ENCODE data around the gene COQ9.

Gene COQ9

DNA sequence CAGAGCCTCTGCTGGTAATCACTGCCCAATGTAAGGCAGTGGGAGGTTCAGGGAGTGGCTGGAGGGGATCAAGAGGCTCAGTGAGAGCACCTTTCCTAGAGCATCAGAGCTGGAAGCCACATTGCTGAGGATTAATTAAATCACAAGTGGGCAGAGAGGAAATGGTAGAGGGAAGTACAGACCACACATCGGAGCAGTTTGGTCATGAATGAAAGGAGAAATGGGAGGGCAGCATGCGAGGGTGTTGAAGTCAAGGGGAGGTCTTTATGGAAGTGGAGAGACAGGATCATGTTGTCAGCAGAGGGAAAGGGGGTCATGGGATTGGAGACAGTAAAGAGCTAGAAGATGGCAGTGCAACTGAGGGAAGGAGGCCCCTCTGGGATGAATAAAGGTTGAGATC, 40.4 kb upstream of the COQ9 start:
- no peak overlapping the region for H3K9ac ChIP-seq (ENCODE audit: low read length)
- no CpG with 5 or more reads among the region's 2 CpGs for WGBS (ENCODE audit: extremely low coverage, insufficient coverage, low lambda C conversion rate)
- no peak overlapping the region for H3K27ac ChIP-seq (ENCODE audit: low read depth, low read length)
- H3K4me1 ChIP-seq (ENCODE audit: control insufficient read depth, low read depth, low read length): no peaks in the 10 kb centered on the region
- H3K4ac ChIP-seq (ENCODE audit: low read depth, low read length): no peak overlapping the region
- H3K18ac ChIP-seq (ENCODE audit: low read length): no peak overlapping the region
- H3K36me3 ChIP-seq (ENCODE audit: control insufficient read depth, insufficient read depth, low read length): no peaks in the 10 kb centered on the region
- H4K5ac ChIP-seq (ENCODE audit: low read length): no peak overlapping the region
- H3K79me2 ChIP-seq (ENCODE audit: control insufficient read depth, insufficient read depth, low read length): no peaks in the 10 kb centered on the region
- no peak overlapping the region for H2BK120ac ChIP-seq (ENCODE audit: low read depth, low read length)
- no peak overlapping the region for H3K23ac ChIP-seq (ENCODE audit: low read length)
- no peaks in the 10 kb centered on the region for H3K79me1 ChIP-seq (ENCODE audit: low read length)
- no peak overlapping the region for H2BK15ac ChIP-seq (replicated peaks; ENCODE audit: low read depth)
- no peak overlapping the region for H2BK5ac ChIP-seq (ENCODE audit: low read length)
- no peak overlapping the region for H3K4me3 ChIP-seq (ENCODE audit: low read length)
- H4K8ac ChIP-seq (ENCODE audit: low read depth, low read length): no peak overlapping the region
- DNase-seq: no peak
- H3K56ac ChIP-seq (ENCODE audit: low read length): no peak overlapping the region
- H2AK5ac ChIP-seq (ENCODE audit: low read length): no peak overlapping the region
- no peaks in the 10 kb centered on the region for H3K27me3 ChIP-seq (ENCODE audit: insufficient read depth, low read length, poor library complexity)
- no peak overlapping the region for H3K4me2 ChIP-seq (ENCODE audit: low read length)

DNA sequence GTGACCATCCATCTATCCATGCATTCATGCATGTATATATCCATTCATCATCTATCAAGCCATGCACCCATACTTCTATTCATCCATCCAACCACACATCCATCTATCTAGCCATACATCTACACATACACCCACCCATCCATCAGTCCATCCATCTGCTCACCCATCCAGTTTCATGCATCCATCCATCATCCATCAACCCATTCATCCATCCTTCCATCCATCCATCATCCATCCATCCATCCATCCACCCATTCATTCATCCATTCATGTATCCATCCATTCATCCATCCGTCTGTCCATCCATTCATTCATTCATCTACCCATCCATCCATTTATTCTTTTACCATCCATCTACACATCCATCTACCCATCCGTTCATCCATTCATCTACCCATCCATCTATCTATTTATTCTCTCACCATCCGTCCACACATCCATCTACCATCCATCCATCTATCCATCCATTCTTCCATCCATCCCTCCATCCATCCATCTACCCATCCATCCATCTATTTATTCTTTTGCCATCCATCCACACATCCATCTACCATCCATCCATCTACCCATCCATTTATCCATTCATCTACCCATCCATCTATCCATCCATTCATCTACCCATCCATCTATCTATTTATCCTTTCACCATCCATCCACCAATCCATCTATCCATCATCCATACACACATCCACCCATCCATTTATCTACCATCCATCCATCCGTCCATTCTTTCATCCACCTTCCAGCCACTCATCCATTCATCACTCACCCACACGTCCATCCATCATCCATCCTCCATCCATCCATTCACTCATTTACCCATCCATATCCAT, 39.5 kb upstream of the COQ9 start:
- H2BK15ac ChIP-seq (replicated peaks; ENCODE audit: low read depth): no peak overlapping the region
- H3K4ac ChIP-seq (ENCODE audit: low read depth, low read length): no peak overlapping the region
- no peaks in the 10 kb centered on the region for H3K36me3 ChIP-seq (ENCODE audit: control insufficient read depth, insufficient read depth, low read length)
- no peaks in the 10 kb centered on the region for H3K4me1 ChIP-seq (ENCODE audit: control insufficient read depth, low read depth, low read length)
- no peak overlapping the region for H4K5ac ChIP-seq (ENCODE audit: low read length)
- no peaks in the 10 kb centered on the region for H3K79me2 ChIP-seq (ENCODE audit: control insufficient read depth, insufficient read depth, low read length)
- H3K9ac ChIP-seq (ENCODE audit: low read length): no peak overlapping the region
- no peak overlapping the region for H3K23ac ChIP-seq (ENCODE audit: low read length)
- no peak overlapping the region for H3K4me2 ChIP-seq (ENCODE audit: low read length)
- H2AK5ac ChIP-seq (ENCODE audit: low read length): no peak overlapping the region
- H3K27ac ChIP-seq (ENCODE audit: low read depth, low read length): no peak overlapping the region
- H3K27me3 ChIP-seq (ENCODE audit: insufficient read depth, low read length, poor library complexity): no peaks in the 10 kb centered on the region
- DNase-seq: no peak
- H3K18ac ChIP-seq (ENCODE audit: low read length): no peak overlapping the region
- H3K56ac ChIP-seq (ENCODE audit: low read length): no peak overlapping the region
- H3K79me1 ChIP-seq (ENCODE audit: low read length): no peaks in the 10 kb centered on the region
- WGBS (ENCODE audit: extremely low coverage, insufficient coverage, low lambda C conversion rate): 100% methylated on average over 4 of the region's 5 CpGs
- H2BK120ac ChIP-seq (ENCODE audit: low read depth, low read length): no peak overlapping the region
- H2BK5ac ChIP-seq (ENCODE audit: low read length): no peak overlapping the region
- H4K8ac ChIP-seq (ENCODE audit: low read depth, low read length): no peak overlapping the region
- no peak overlapping the region for H3K4me3 ChIP-seq (ENCODE audit: low read length)

DNA sequence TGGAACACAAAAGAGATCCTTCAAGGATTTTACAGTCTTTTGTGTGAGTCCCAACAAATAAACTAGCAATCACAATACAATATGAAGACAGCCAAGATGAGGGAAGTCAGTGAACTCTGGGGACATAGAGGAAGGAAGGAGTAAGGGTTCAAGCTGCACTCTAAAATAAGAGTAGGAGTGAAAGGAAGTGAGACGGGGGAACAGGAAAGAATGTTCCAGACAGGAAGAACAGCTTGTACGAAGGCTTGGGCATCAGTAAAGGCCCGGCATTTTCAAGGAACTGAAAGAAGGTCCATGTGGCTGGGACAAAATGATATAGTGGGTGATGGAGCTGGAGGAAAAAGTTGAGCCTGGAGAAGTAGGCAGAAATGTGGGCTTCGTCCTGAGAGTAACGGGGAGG, 38.2 kb upstream of the COQ9 start:
- H3K23ac ChIP-seq (ENCODE audit: low read length): no peak overlapping the region
- H3K27me3 ChIP-seq (ENCODE audit: insufficient read depth, low read length, poor library complexity): no peaks in the 10 kb centered on the region
- H4K5ac ChIP-seq (ENCODE audit: low read length): no peak overlapping the region
- DNase-seq: no peak
- no peak overlapping the region for H4K8ac ChIP-seq (ENCODE audit: low read depth, low read length)
- no peak overlapping the region for H3K27ac ChIP-seq (ENCODE audit: low read depth, low read length)
- H3K4me2 ChIP-seq (ENCODE audit: low read length): no peak overlapping the region
- no peaks in the 10 kb centered on the region for H3K4me1 ChIP-seq (ENCODE audit: control insufficient read depth, low read depth, low read length)
- H3K36me3 ChIP-seq (ENCODE audit: control insufficient read depth, insufficient read depth, low read length): no peaks in the 10 kb centered on the region
- WGBS (ENCODE audit: extremely low coverage, insufficient coverage, low lambda C conversion rate): no CpG with 5 or more reads among the region's 5 CpGs
- H2BK120ac ChIP-seq (ENCODE audit: low read depth, low read length): no peak overlapping the region
- H3K4ac ChIP-seq (ENCODE audit: low read depth, low read length): no peak overlapping the region
- H3K79me2 ChIP-seq (ENCODE audit: control insufficient read depth, insufficient read depth, low read length): no peaks in the 10 kb centered on the region
- no peak overlapping the region for H2BK5ac ChIP-seq (ENCODE audit: low read length)
- no peak overlapping the region for H3K9ac ChIP-seq (ENCODE audit: low read length)
- no peak overlapping the region for H3K4me3 ChIP-seq (ENCODE audit: low read length)
- H3K79me1 ChIP-seq (ENCODE audit: low read length): no peaks in the 10 kb centered on the region
- no peak overlapping the region for H3K56ac ChIP-seq (ENCODE audit: low read length)
- no peak overlapping the region for H2AK5ac ChIP-seq (ENCODE audit: low read length)
- H2BK15ac ChIP-seq (replicated peaks; ENCODE audit: low read depth): no peak overlapping the region
- H3K18ac ChIP-seq (ENCODE audit: low read length): no peak overlapping the region

DNA sequence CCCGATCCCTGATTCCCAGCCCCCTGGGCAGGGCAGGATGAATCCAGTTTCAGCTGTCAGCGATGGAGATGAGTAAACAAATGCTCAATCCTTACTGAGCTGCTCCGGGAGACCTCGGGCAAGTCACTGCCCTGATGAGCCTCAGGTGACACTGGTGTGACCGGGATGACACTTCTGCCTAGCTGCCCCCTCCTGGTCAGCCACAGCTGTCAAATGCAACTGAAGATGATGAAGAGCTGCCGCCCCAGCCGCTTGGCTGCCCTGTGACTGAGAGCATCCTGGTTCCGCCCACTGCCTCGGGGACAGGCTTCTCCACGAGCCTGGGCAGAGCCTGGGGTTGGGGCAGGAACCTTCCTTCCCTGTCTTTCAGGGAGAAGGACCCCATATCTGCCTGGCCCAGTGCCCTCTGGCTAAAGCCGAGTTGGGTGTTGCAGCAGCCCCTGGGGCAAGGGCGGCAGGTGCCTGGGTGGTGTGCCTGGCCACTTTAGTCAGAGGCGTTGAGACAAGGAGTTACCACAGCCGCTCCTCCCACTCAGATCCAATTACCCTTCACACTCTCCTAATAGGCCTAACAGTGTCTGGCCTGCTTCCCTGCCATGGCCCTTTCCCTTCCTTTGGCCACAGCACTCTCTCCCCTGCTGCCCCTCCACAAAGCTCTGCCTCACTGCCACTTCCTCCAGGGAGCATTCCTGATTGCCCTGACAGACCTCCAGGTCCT, 37.2 kb upstream of the COQ9 start:
- H3K79me2 ChIP-seq (ENCODE audit: control insufficient read depth, insufficient read depth, low read length): no peaks in the 10 kb centered on the region
- no peaks in the 10 kb centered on the region for H3K27me3 ChIP-seq (ENCODE audit: insufficient read depth, low read length, poor library complexity)
- H4K5ac ChIP-seq (ENCODE audit: low read length): no peak overlapping the region
- no peaks in the 10 kb centered on the region for H3K36me3 ChIP-seq (ENCODE audit: control insufficient read depth, insufficient read depth, low read length)
- peak; percentile 33 for DNase-seq
- H3K4me3 ChIP-seq (ENCODE audit: low read length): no peak overlapping the region
- no peak overlapping the region for H4K8ac ChIP-seq (ENCODE audit: low read depth, low read length)
- no peak overlapping the region for H3K4me2 ChIP-seq (ENCODE audit: low read length)
- no peak overlapping the region for H2AK5ac ChIP-seq (ENCODE audit: low read length)
- no peak overlapping the region for H2BK15ac ChIP-seq (replicated peaks; ENCODE audit: low read depth)
- WGBS (ENCODE audit: extremely low coverage, insufficient coverage, low lambda C conversion rate): no CpG with 5 or more reads among the region's 14 CpGs
- H3K4ac ChIP-seq (ENCODE audit: low read depth, low read length): no peak overlapping the region
- H3K27ac ChIP-seq (ENCODE audit: low read depth, low read length): no peak overlapping the region
- H2BK5ac ChIP-seq (ENCODE audit: low read length): no peak overlapping the region
- H3K79me1 ChIP-seq (ENCODE audit: low read length): no peaks in the 10 kb centered on the region
- no peak overlapping the region for H3K56ac ChIP-seq (ENCODE audit: low read length)
- H3K23ac ChIP-seq (ENCODE audit: low read length): no peak overlapping the region
- no peak overlapping the region for H2BK120ac ChIP-seq (ENCODE audit: low read depth, low read length)
- H3K18ac ChIP-seq (ENCODE audit: low read length): no peak overlapping the region
- no peaks in the 10 kb centered on the region for H3K4me1 ChIP-seq (ENCODE audit: control insufficient read depth, low read depth, low read length)
- no peak overlapping the region for H3K9ac ChIP-seq (ENCODE audit: low read length)

- H3K27me3 ChIP-seq (ENCODE audit: insufficient read depth, low read length, poor library complexity): no peaks in the 10 kb centered on the region
- no peak overlapping the region for H3K4ac ChIP-seq (ENCODE audit: low read depth, low read length)
- H3K79me2 ChIP-seq (ENCODE audit: control insufficient read depth, insufficient read depth, low read length): no peaks in the 10 kb centered on the region
These were observed 35.8 kb upstream of the COQ9 start for GRCh38 chr16:57411362-57411976.

More at GRCh38 chr16:57411362-57411976, 35.8 kb upstream of the COQ9 start:
- Histone ChIP-seq H3K27ac (ENCODE audit: low read depth, low read length) (no peak overlapping the region), H3K79me1 (ENCODE audit: low read length) (no peaks in the 10 kb centered on the region), H3K4me2 (ENCODE audit: low read length) (no peak overlapping the region), H4K5ac (ENCODE audit: low read length) (no peak overlapping the region), H2BK120ac (ENCODE audit: low read depth, low read length) (no peak overlapping the region), H2BK5ac (ENCODE audit: low read length) (no peak overlapping the region), H4K8ac (ENCODE audit: low read depth, low read length) (no peak overlapping the region), H2BK15ac (replicated peaks; ENCODE audit: low read depth) (no peak overlapping the region), H3K18ac (ENCODE audit: low read length) (no peak overlapping the region), H3K4me1 (ENCODE audit: control insufficient read depth, low read depth, low read length) (no peaks in the 10 kb centered on the region), H3K56ac (ENCODE audit: low read length) (no peak overlapping the region), H3K9ac (ENCODE audit: low read length) (no peak overlapping the region), H3K23ac (ENCODE audit: low read length) (no peak overlapping the region), H2AK5ac (ENCODE audit: low read length) (no peak overlapping the region), H3K36me3 (ENCODE audit: control insufficient read depth, insufficient read depth, low read length) (no peaks in the 10 kb centered on the region), H3K4me3 (ENCODE audit: low read length) (no peak overlapping the region)
- no CpG with 5 or more reads among the region's 12 CpGs for WGBS (ENCODE audit: extremely low coverage, insufficient coverage, low lambda C conversion rate)
- no peak for DNase-seq

Data from mesendoderm (in vitro differentiated cells).